Measurements from ENCODE around the gene ACAA1. TPM values are rescaled to one million over a fixed set of nuclear protein-coding genes. Genes with fewer than 3 reads are reported as not detected.

The ACAA1 gene
- total and polyA plus RNA-seq, 9 of the 15 experiments (the other 6 are each of a cell fraction or from before 2014, with no cell fraction given): 4.0 to 88.9 (median 57.2) TPM

DNA sequence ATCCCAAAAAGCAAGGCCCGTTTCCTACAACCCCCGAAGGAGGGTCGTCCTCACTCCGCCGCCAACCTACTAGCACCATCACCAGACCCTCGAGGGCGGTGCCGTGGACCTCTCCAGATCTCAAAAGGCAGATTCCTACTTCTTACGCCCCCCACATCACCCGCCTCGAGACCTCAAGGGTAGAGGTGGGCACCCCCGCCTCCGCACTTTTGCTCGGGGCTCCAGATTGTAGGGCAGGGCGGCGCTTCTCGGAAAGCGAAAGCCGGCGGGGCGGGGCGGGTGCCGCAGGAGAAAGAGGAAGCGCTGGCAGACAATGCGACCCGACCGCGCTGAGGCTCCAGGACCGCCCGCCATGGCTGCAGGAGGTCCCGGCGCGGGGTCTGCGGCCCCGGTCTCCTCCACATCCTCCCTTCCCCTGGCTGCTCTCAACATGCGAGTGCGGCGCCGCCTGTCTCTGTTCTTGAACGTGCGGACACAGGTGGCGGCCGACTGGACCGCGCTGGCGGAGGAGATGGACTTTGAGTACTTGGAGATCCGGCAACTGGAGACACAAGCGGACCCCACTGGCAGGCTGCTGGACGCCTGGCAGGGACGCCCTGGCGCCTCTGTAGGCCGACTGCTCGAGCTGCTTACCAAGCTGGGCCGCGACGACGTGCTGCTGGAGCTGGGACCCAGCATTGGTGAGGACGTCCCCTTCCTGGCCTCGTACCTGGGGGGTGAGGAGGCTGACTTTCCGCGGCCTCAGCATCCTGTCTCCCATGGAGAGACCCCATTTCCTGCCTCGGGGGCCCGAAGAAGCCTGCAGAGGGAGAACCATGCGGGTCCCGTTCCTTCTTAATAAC lies 1.6 kb upstream of the ACAA1 start, which contains the start of gene MYD88 (continued):
- TF ChIP-seq MNT (conservative IDR thresholded peaks at IDR 0.05) (no peak; a peak in 1 of 4 replicates), CBX3 (IDR thresholded peaks at IDR 0.05; ENCODE audit: borderline replicate concordance in 1 of 2, low read length in 2 of 2) (no peak), POLR2A (conservative IDR thresholded peaks at IDR 0.05) (peak; percentile 87), ZNF668 (CRISPR knock-in tag; IDR thresholded peaks at IDR 0.05) (no peak), PURB (CRISPR knock-in tag; IDR thresholded peaks at IDR 0.05; ENCODE audit: low read depth) (no peak), SREBF1 (IDR thresholded peaks at IDR 0.05; ENCODE audit: borderline replicate concordance, low read depth, low read length) (0 out of 2 replicates have a peak, but pooled peaks have one; percentile 16), NRF1 (conservative IDR thresholded peaks at IDR 0.05 in 1 of 2, IDR thresholded peaks at IDR 0.05 in 1 of 2) (peak; percentile 49 to 56; a peak in 2 of 4 replicates), ZNF408 (CRISPR knock-in tag; IDR thresholded peaks at IDR 0.05; ENCODE audit: low read depth) (no peak), POLR2AphosphoS2 (IDR thresholded peaks at IDR 0.05; ENCODE audit: low read length) (no peak), ZNF431 (CRISPR knock-in tag; IDR thresholded peaks at IDR 0.05) (peak; percentile 61), CBX1 (IDR thresholded peaks at IDR 0.05; ENCODE audit: low read depth) (peak; percentile 78), PHF8 (IDR thresholded peaks at IDR 0.05; ENCODE audit: borderline replicate concordance, low read length) (peak; percentile 97), IRF2 (CRISPR knock-in tag; IDR thresholded peaks at IDR 0.05) (no peak), ZFP30 (CRISPR knock-in tag; IDR thresholded peaks at IDR 0.05; ENCODE audit: borderline replicate concordance) (no peak)
- TF ChIP-seq, protein P1, sequence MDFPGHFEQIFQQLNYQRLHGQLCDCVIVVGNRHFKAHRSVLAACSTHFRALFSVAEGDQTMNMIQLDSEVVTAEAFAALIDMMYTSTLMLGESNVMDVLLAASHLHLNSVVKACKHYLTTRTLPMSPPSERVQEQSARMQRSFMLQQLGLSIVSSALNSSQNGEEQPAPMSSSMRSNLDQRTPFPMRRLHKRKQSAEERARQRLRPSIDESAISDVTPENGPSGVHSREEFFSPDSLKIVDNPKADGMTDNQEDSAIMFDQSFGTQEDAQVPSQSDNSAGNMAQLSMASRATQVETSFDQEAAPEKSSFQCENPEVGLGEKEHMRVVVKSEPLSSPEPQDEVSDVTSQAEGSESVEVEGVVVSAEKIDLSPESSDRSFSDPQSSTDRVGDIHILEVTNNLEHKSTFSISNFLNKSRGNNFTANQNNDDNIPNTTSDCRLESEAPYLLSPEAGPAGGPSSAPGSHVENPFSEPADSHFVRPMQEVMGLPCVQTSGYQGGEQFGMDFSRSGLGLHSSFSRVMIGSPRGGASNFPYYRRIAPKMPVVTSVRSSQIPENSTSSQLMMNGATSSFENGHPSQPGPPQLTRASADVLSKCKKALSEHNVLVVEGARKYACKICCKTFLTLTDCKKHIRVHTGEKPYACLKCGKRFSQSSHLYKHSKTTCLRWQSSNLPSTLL (IDR thresholded peaks at IDR 0.05): no peak
- TF ChIP-seq, protein P2, sequence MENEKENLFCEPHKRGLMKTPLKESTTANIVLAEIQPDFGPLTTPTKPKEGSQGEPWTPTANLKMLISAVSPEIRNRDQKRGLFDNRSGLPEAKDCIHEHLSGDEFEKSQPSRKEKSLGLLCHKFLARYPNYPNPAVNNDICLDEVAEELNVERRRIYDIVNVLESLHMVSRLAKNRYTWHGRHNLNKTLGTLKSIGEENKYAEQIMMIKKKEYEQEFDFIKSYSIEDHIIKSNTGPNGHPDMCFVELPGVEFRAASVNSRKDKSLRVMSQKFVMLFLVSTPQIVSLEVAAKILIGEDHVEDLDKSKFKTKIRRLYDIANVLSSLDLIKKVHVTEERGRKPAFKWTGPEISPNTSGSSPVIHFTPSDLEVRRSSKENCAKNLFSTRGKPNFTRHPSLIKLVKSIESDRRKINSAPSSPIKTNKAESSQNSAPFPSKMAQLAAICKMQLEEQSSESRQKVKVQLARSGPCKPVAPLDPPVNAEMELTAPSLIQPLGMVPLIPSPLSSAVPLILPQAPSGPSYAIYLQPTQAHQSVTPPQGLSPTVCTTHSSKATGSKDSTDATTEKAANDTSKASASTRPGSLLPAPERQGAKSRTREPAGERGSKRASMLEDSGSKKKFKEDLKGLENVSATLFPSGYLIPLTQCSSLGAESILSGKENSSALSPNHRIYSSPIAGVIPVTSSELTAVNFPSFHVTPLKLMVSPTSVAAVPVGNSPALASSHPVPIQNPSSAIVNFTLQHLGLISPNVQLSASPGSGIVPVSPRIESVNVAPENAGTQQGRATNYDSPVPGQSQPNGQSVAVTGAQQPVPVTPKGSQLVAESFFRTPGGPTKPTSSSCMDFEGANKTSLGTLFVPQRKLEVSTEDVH (IDR thresholded peaks at IDR 0.05; ENCODE audit: low read depth, partially characterized antibody): no peak
- TF ChIP-seq, protein P3, sequence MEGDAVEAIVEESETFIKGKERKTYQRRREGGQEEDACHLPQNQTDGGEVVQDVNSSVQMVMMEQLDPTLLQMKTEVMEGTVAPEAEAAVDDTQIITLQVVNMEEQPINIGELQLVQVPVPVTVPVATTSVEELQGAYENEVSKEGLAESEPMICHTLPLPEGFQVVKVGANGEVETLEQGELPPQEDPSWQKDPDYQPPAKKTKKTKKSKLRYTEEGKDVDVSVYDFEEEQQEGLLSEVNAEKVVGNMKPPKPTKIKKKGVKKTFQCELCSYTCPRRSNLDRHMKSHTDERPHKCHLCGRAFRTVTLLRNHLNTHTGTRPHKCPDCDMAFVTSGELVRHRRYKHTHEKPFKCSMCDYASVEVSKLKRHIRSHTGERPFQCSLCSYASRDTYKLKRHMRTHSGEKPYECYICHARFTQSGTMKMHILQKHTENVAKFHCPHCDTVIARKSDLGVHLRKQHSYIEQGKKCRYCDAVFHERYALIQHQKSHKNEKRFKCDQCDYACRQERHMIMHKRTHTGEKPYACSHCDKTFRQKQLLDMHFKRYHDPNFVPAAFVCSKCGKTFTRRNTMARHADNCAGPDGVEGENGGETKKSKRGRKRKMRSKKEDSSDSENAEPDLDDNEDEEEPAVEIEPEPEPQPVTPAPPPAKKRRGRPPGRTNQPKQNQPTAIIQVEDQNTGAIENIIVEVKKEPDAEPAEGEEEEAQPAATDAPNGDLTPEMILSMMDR (IDR thresholded peaks at IDR 0.05 in 2 of 3, conservative IDR thresholded peaks at IDR 0.05 in 1 of 3; ENCODE audit: insufficient read depth in 2 of 3, low read depth in 1 of 3, low read length in 3 of 3): peak in 1 of 3 experiments; percentile 5; a peak in 1 of 6 replicates

Data from K562 (cell line).